ENCODE results near the gene IGSF3.

DNA sequence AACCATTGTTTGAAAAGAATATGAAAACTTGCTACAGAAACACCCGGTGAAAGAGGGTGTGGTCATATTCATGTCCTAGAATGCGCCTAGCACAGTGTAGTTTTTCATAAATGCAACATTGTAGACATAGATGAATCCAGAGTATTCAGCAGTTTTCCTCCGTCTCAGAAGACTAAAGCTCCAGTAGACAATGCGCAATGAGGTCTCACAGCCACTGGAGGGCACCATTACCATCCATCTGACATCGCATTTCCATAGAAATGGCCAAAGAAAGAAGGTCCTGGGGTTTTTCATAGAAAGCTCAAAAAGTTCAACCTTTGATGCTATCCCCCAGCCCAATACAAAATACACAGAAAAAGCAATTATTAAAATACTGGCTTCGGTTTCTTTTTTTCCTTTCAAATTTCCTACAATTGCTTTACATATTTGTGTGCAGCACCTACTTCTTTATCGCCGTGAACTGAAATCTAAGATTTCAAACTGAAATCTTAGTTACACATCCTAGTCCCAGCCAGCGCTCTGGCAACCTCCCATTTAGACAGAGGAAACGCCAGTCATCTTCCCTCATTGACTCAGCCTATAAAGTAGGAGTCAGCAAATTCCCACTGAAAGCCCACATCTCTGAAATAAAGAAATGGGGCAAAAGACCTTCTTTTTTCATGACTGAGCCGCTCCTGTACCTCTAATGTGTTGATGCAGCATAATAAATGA, 92.8 kb downstream of the IGSF3 start:
- TF ChIP-seq, protein P1, sequence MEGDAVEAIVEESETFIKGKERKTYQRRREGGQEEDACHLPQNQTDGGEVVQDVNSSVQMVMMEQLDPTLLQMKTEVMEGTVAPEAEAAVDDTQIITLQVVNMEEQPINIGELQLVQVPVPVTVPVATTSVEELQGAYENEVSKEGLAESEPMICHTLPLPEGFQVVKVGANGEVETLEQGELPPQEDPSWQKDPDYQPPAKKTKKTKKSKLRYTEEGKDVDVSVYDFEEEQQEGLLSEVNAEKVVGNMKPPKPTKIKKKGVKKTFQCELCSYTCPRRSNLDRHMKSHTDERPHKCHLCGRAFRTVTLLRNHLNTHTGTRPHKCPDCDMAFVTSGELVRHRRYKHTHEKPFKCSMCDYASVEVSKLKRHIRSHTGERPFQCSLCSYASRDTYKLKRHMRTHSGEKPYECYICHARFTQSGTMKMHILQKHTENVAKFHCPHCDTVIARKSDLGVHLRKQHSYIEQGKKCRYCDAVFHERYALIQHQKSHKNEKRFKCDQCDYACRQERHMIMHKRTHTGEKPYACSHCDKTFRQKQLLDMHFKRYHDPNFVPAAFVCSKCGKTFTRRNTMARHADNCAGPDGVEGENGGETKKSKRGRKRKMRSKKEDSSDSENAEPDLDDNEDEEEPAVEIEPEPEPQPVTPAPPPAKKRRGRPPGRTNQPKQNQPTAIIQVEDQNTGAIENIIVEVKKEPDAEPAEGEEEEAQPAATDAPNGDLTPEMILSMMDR (conservative IDR thresholded peaks at IDR 0.05; ENCODE audit: low read depth, low read length): peak; percentile 93
- TF ChIP-seq EZH2 (IDR thresholded peaks at IDR 0.05; ENCODE audit: borderline replicate concordance, low read depth, low read length, poor library complexity, severe bottlenecking): no peak

Data from A673 (cell line).